ENCODE measurements around the gene SLC30A4.
"Not testable (repeated sequence)": the region's sequence is repeated elsewhere in the genome, so short reads cannot be mapped to it uniquely, and the experiment has no call there.

Gene SLC30A4

GRCh38 chr15:45522328-45523165, at the start of gene SLC30A4:
TSS of gene SLC30A4 (minus strand) at chr15:45522755. CDS start at chr15:45522354, 401 bp downstream.
- DNase-seq (ENCODE audit: low spot score), result no peak

- no peak for DNase-seq (ENCODE audit: low spot score)
Observed at GRCh38 chr15:45555934-45556608, 33.5 kb upstream of the SLC30A4 start.

GRCh38 chr15:45551676-45552075, 29.1 kb upstream of the SLC30A4 start:
- DNase-seq (ENCODE audit: low spot score), result no peak

- no peak for DNase-seq (ENCODE audit: low spot score)
Observed at GRCh38 chr15:45550436-45550835, 27.9 kb upstream of the SLC30A4 start.

- no peak for DNase-seq (ENCODE audit: low spot score)
Observed at GRCh38 chr15:45549541-45550220, 27.1 kb upstream of the SLC30A4 start.

- no peak for DNase-seq (ENCODE audit: low spot score)
Observed at GRCh38 chr15:45548753-45549520, 26.4 kb upstream of the SLC30A4 start.

- no peak for DNase-seq (ENCODE audit: low spot score)
Observed at GRCh38 chr15:45546789-45547188, 24.2 kb upstream of the SLC30A4 start.

- DNase-seq (ENCODE audit: low spot score), result no peak
Observed at GRCh38 chr15:45544266-45545023, 21.9 kb upstream of the SLC30A4 start.

- no peak for DNase-seq (ENCODE audit: low spot score)
Observed at GRCh38 chr15:45543051-45543450, 20.5 kb upstream of the SLC30A4 start.

- DNase-seq (ENCODE audit: low spot score), result no peak
Observed at GRCh38 chr15:45540531-45540930, 18.0 kb upstream of the SLC30A4 start.

GRCh38 chr15:45539680-45540079, 17.1 kb upstream of the SLC30A4 start:
- no peak for DNase-seq (ENCODE audit: low spot score)

- DNase-seq (ENCODE audit: low spot score), result no peak
Observed at GRCh38 chr15:45536934-45537333, 14.4 kb upstream of the SLC30A4 start.

GRCh38 chr15:45535486-45536042, 13.0 kb upstream of the SLC30A4 start:
- no peak for DNase-seq (ENCODE audit: low spot score)

- DNase-seq (ENCODE audit: low spot score), result no peak
Observed at GRCh38 chr15:45534821-45535220, 12.3 kb upstream of the SLC30A4 start.

- not testable (repeated sequence) for DNase-seq (ENCODE audit: low spot score)
Observed at GRCh38 chr15:45532892-45533291, 10.3 kb upstream of the SLC30A4 start.

- DNase-seq (ENCODE audit: low spot score), result no peak
Observed at GRCh38 chr15:45529613-45530012, 7.1 kb upstream of the SLC30A4 start.

- DNase-seq (ENCODE audit: low spot score), result no peak
Observed at GRCh38 chr15:45527086-45527485, 4.5 kb upstream of the SLC30A4 start.

- no peak for DNase-seq (ENCODE audit: low spot score)
Observed at GRCh38 chr15:45523166-45523460, 558 bp upstream of the SLC30A4 start.

- no peak for DNase-seq (ENCODE audit: low spot score)
Observed at GRCh38 chr15:45521596-45522327, 793 bp downstream of the SLC30A4 start.

- no peak for DNase-seq (ENCODE audit: low spot score)
Observed at GRCh38 chr15:45510758-45511280, 11.7 kb downstream of the SLC30A4 start.

All from hematopoietic multipotent progenitor cell treated with erythropoietin and hydrocortisone succinate and interleukin-3 and kit ligand, for 17 days (in vitro differentiated cells).